ENCODE measurements around the gene LRCOL1.

Gene LRCOL1

GRCh38 chr12:132635076-132635955, 24.9 kb upstream of the LRCOL1 start:
- DNase-seq, result no peak

DNA sequence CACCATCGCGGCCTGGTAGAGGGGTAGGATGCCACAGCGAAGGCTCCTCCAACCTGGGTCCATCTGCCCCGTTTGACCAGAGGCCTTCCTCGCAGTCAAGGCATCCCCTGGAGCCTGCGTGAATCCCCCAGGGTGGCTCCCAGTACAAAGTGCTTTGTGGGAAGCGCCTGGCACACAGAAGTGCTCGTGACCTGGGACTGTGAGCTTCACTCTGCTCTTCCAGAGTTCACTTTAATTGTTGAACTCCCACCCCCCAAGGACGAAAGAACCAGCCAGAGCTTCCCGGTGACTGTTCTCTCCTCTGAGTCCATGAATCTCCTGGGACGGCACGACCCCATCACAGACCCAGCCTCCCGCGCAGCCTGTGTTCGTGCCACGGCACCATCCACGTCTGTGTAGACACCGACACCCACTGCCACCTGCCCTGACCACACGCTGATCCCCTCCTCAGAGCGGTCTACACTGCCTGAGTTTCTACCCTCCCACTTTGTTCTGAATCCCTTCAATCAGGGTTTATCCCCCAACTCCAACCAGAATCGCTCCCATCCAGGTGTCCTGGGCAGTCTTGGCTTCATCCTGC, 24.1 kb upstream of the LRCOL1 start:
- no peak for DNase-seq

DNA sequence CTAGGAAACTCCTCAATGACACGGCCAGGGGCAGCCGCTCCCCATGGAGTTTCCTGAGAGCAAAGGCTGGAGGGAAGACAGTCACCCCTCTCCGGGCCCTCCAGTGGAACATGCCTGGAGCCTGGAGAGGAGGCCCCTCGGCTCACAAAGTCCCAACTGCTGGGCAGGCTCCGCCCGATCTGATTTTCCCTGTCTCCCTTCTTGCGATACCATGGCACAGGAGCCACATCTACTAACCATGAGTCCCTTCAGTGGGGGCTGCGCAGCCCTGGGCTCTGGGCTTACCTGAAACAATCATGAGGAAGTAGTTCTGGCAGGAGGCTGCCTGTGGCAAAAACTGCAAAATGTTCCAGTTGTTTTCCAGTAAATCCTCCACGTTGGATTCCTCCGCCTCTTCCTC, 23.5 kb upstream of the LRCOL1 start:
- DNase-seq, result no peak

DNA sequence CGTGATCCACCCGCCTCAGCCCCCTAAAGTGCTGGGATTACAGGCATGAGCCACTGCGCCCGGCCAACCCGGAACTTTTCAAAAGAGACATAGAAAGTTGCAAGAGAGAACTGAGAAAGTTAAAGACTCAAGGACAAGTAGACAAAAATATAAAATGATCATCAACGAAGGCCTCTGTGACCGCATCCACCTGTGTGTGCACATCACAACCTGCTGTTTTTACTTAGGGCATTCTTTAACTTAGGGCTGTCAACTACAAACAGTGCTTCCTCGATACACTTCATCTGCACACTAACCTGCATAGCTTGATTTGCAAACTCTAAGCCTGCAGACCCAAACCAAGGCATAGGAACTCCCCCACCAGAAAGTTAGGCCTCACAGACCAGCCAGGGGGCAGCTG, 23.0 kb upstream of the LRCOL1 start:
- DNase-seq, result no peak

GRCh38 chr12:132632521-132633228, 22.3 kb upstream of the LRCOL1 start:
- DNase-seq, result no peak

GRCh38 chr12:132631666-132632065, 21.3 kb upstream of the LRCOL1 start:
- DNase-seq, result no peak

GRCh38 chr12:132630672-132631071, 20.3 kb upstream of the LRCOL1 start:
- no peak for DNase-seq

DNA sequence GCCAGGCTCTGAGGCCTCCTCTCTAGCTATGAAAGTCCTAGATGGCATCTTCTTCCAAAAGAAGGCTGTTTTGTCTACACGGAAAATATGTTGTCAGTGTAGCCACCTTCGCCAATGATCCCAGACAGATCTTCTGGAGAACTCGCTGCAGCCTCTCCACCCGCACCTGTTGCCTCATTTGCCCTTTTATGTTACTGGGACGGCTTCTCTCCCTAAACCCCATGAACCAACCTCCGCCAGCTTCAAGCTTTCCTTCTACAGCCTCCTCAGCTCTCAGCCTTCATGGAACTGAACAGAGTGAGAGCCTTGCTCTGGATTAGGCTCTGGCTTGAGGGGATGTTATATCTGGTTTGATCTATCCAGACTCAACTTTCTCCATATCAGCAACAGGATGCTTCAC, 18.9 kb upstream of the LRCOL1 start:
- DNase-seq, result no peak

GRCh38 chr12:132625731-132626430, 15.5 kb upstream of the LRCOL1 start:
- no peak for DNase-seq

DNA sequence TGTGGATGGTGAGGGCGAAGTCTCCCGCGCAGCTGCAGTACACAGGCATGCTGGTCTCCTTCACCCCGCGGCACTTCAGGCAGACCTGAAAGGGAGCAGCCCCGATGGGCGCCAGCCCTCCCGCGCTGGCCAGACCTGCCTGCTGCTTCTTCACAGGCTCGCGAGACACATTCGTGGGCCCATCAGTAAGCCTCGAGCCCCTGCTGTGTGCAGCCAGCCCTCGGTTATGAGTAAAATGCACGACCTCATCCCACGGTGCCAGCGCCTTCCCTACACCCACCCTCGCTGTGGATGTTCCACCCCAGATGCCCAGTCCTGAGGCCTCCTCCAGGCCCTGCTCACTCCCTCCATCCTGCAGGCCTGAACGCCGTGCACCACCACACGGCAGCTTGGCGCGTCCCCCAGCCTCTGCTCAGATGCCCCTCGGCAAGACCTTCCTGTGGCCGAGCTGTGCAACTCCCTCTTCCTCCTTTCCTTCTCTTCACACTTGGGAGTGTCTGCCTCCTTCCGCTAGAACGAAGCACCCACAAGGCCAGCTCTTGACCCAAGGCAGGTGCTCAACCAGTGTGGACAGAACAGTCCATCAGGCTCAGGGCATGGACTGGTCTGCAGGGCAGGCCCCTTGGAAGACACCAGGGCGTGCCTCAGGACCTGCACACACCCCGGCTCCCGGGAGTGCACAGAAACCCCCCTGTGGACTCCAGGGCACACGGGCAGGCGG, 14.7 kb upstream of the LRCOL1 start:
- DNase-seq, result no peak

GRCh38 chr12:132624186-132624855, 13.9 kb upstream of the LRCOL1 start:
- DNase-seq, result no peak

DNA sequence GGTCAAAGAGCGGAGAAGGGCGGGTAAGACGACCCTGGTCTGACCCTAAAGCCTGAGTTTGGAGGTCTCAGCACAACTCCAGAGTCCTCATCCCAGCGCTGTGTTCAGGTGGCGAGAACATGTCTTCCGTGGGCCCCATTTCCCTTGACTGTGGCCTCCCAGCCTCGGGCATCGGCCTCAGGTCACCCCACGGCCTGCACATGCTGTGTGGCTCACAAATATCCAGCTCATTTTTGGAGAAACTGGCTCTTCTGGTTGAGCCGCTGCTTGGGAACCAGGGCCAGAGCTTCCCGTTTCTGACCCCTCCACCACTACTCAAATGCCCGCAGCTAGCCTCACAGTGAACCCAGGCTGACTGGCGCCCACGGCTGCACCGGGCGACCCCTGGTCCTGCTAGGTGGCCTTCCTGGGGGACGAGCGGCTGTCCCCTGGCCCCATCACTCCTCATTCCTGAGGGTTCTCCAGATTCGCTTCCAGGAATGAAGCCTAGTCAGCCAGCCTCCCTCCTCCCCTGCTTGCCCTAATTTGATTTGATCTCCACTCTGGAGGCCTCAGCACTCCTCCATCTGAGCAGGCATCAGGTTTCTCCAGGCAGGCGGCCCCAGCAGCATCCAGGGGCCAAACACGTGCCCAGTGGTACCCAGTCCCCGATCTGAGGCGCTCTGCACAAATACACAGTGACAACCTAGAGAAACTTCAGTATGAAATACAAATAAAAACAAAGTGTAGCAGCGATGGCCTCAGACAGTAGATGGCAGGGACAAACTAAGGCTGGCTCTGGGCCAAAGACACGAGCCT, 12.9 kb upstream of the LRCOL1 start:
- no peak for DNase-seq

- DNase-seq, result peak in 1 of 14 donors; percentile 41
Measured at GRCh38 chr12:132622437-132623071, 12.2 kb upstream of the LRCOL1 start.

DNA sequence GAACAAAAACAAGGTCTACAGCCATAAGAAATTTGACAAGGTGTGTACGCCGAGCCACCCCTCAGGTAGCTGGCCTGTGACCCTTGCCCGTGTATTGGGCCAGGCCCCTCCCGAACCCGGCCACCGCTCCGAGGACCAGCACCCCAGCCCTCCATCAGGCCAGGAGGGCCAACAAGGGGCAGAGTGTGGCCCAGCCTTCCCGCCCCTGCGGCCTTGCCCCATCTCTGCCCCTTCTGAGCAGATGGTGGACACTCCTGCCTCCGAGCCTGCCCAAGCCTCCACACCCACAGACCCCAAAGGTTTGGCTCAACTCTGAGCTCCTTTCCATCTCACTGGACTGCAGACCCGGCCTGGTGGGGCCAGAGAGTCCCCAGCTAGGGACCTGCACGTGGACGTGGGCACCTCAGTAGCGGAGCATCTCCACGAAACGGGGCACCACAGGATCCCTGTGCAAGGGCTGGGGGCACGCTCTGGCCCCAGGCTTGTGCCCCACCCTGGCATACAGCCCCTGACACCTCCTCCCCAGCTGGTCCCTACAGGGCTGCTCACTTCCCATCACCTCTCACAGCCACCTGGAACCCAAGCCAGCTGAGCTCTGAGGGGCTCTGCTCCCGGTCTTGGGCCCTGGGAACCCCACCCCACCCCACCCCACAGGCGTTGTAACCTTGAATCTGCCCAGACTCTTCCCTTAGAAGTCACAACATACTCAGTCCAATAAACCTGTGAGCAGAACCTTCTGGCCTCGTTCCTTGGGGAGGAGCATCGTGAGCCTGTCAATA, 11.5 kb upstream of the LRCOL1 start:
- DNase-seq, result no peak

DNA sequence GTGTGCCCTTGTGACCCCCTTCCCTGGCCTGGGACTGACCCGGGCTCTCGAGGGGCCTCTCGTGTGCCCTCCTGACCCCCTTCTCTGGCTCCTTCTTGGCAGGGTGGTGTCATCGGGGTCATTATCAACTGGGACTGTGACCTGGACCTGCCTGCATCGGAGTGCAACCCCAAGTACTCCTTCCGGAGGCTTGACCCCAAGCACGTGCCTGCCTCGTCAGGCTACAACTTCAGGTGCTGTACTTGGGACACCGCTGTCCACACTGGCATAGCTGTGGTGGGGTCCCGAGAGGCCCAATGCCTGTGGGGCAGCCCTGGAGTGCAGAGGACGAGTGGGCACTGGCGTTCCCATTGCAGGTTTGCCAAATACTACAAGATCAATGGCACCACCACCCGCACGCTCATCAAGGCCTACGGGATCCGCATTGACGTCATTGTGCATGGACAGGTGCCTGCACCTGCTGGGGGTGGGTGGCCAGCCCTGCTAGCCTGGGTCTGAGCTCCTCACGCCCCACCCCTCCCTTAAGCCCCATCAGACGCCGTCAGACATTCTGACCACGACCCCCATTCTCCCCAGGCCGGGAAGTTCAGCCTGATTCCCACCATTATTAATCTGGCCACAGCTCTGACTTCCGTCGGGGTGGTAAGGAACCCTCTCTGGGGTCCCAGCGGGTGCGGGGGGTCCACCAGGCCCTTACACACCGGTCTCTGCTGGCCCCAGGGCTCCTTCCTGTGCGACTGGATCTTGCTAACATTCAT, 10.7 kb upstream of the LRCOL1 start:
- DNase-seq, result no peak

- DNase-seq, result no peak
Measured at GRCh38 chr12:132620113-132620898, 9.9 kb upstream of the LRCOL1 start.

GRCh38 chr12:132619386-132620112, 9.2 kb upstream of the LRCOL1 start:
- no peak for DNase-seq
